GM18870 (cell line): Measurements from ENCODE around the gene ASXL1.
"Not testable (repeated sequence)": the region's sequence is repeated elsewhere in the genome, so short reads cannot be mapped to it uniquely, and the experiment has no call there.

Source experiments
- ATAC-seq: cut with Tn5 transposase; IDR thresholded peaks from one replicate; pipeline ENCODE4 v1.9.1; 2021; ENCODE audit warnings: moderate library complexity; ENCODE audit not compliant: unreplicated experiment

The ASXL1 gene

GRCh38 chr20:32464401-32465091, 106.4 kb downstream of the ASXL1 start:
- no peak for ATAC-seq

DNA sequence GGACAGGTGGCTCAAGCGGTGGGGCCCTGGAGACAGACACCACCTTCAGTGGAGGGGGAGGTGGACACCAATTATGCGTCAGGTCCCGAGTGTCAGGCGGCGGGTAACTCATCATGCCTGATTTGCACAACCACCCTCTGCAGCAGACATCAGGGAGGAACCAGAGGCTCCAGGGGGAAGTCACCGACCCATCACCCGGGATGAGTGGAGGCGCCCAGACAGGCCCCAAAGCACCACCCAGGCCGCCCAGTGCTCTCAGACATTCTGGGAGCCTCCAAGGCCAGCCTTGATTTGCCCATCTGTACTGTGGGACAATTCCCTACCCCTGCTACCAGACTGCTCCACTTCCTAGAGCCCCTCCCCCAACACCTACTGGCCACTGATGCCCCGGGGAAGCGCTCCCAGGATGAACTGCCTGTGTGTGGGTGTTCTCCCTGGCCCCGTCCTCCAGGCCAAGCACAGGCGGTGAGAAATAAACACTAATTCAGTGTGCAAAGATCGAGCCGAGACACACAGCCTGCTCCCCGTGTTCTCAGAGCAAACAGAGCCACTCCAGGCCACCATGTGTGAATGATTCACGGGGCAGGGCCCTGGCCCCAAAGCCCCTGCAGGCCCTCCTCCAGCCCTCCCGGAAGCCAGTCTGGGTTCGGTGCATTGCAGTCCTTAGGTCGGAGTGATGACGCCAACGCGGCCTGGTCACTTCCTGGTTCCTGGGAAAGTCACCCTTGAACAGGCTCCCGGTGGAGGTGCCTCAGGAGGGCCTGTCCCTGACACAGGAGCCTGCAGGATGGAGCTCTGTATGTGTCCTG, 107.2 kb downstream of the ASXL1 start:
- ATAC-seq: no peak

GRCh38 chr20:32465901-32466675, 108.0 kb downstream of the ASXL1 start:
- ATAC-seq: not testable (repeated sequence)

DNA sequence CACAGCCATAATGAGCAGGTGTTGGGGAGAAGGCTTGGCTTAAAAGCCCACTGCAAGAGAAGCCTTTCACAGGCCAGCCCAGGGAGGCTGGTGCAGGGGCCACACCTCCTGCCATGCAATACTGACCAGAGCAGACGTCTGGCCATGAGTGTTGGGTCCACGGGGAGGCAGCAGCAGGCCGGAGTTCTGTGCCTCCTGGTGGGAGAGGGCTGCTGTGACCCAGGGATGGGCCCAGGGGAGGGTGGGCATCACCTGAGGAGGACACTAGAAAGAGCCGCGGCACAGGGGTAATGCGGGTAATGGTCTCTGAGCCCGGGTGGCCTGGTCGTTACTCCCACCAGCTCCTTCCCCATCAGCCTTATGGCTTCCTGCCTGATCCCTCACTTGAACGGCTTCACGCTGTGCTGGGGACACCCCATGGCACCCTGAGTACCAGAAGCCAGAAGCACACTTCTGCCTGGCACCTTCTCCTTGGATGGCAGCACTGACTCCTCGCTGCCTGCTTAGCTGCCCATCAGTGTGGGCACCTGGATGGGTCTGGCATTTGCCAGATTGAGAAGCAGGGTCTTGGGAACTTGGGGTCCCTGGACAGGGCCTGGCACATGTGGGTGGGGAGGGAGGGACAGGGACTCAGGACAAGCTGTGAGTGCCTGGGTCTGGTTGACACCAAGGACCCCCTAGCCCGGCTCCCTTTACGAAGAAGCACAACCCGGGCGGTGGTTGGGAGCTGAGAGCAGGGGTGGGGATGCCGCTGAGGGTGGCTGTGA, 108.8 kb downstream of the ASXL1 start:
- ATAC-seq: no peak

- ATAC-seq: no peak
Observed at GRCh38 chr20:32467506-32468312, 109.6 kb downstream of the ASXL1 start.

DNA sequence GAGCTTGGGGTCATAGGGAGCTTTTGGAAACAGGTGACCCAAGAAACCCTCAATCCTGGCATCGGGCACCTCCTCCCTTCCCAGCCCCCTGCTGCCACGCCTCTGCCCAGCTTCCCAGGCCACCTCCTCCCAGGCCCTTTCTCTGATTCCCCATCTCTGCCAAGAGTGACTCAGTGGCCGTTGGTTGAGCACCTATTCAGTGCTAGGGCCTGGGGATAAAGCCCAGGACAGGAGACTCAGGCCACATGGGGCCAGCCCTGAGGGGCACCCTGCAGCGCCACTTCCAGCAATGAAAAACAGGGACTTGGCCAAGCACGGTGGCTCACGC, 110.1 kb downstream of the ASXL1 start:
- no peak for ATAC-seq

DNA sequence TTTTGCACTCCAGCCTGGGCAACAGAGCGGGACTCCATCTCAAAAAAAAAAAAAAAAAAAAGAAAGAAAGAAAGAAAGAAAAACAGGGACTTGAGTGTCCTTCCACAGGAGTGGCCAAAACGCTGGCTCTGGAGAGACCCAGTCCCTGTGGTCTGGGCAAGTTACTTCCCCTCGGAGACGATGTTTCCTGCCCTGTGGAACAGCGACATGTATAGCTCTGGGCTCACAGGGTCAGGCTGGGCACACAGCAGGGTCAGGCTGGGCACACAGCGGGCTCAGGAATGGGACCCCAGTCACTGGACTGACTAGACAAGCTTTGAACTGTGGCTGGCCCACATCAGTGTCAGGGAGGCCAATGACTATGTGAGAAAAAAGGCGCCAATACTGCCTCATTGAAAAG, 110.7 kb downstream of the ASXL1 start:
- no peak for ATAC-seq

GRCh38 chr20:32470025-32470861, 112.1 kb downstream of the ASXL1 start:
- ATAC-seq: no peak

- no peak for ATAC-seq
Observed at GRCh38 chr20:32470940-32471339, 112.8 kb downstream of the ASXL1 start.

GRCh38 chr20:32472581-32473207, 114.6 kb downstream of the ASXL1 start:
- no peak for ATAC-seq

DNA sequence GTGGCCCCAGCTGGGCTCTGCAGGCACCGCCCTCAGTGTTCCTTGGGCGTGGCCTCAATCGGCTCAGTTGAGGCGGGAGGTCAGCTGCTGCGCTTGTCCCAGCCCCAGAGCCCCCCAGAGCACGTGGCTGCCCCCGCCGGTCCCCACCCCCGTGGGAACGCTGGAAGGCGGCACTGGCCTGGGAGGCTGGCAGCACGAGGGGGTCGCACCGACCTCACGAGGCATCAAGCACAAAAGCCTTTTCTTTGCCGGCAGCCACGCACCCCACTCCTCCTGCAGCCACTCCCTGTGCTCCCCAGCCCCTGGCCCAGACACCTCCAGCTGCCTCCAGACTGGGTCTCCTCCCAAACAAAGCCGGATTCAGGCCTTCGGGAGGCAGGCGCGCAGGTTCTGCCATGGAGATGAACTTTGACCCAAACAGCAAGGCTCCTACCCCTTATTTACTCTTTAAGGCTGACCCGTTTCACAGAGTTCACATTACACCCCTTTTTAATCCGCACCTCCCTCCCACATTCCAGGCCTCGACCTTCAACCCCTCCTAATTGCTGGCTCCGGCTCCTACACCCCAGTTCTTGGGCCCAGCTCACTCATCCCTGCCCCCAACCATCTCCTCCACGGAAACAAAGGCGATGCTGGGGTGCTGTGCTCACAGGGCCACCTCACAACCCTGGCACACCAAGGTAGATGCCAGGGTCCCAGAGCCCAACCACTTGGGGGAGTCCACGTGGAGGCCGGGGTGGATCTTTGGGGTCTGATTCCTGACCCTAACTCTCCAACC, 115.3 kb downstream of the ASXL1 start:
- no peak for ATAC-seq

DNA sequence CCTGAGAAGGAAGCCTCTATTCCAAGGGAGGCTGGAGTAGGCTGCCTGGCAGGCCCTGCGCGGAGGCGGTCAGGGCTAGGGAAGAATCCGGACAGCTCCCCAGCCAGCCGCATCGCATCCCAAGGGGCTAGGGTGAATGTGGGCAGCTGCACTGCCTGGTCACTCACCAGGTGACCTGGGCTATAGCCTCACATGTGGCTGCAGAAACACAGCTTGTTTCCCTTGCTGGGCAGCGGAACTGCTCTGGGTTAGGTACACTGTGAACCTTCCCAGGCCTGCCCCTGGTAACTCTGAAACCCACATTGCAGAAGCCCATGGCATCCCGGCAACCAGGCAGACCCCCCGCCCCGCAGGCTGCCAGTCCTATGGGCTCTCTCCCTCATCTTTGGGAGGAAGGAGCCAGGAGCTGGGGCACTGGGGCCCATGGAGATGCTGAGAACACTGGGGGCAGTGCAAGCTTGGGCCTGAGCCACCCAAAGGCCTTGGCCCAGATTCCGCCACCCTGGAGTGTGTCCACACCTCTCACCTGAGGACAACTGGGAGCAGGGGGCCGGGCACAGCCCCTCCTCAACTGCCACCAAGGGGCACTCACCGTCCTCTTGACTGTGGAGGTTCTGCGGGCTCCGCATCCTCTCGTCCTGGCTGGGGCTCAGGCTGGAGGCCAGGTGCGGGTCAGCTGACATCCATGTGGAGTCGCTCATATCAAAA, 116.0 kb downstream of the ASXL1 start:
- ATAC-seq: no peak

DNA sequence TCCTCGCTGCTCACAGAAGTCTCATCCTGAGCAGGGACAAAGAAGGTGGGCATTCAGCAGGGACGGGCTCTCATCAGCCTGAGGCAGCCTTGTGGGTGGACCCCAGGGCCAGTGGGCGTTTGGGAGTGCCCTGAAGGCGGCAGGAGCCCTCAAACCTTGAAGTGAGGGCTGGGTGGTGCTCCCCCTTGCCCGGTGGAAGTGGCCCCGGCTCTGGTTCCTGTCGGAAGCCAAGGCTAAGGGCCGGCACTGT, 116.5 kb downstream of the ASXL1 start:
- no peak for ATAC-seq

DNA sequence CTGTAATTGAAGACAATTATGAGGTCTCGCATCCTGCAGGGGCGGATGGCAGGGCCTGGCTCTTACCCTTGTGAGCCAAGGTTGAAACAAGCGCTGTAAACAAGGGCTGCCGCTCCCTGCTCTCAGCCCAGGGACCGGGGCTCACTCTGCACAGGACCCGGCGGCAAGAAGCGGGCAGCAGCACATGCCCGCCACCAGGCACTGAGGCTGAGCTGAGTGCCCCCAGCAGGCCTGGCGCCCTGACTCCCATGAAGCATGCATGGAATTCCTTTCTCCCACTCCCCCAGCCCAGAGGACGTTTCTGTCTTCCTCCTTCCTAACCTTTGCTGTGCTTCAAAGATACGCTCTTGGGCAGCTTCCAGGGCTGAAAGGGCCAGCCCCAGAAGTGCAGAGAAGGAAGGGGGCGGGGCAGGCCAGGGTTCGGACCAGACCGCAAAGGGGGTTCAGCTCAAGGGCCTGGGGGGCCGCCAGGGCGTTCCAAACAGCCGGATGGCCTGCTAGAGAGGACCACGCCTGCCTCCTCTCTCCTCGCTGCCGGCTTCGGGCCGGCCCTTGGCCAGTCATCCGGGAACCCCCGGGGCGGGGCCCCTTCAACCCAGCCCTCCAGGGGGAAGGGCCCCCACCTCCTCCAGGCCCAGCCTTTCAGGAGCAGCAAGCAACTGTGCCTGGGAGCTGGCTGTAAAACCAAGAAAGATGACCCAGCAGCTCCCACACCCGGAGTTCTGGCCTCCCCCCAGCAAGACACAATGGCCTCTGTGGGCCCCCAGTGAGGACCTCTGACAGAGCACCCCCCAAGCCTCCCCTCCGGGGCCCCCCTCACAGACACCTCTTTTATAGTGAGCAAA, 117.1 kb downstream of the ASXL1 start:
- no peak for ATAC-seq

GRCh38 chr20:32476684-32477593, 118.8 kb downstream of the ASXL1 start:
- ATAC-seq: no peak
